GM18502 (cell line): ENCODE results near the gene SV2A.
A peak's percentile ranks its signal among the peaks of the same experiment; 100 is the strongest.
"Not testable (repeated sequence)": the region's sequence is repeated elsewhere in the genome, so short reads cannot be mapped to it uniquely, and the experiment has no call there.

ENCODE experiments used
- ATAC-seq: cut with Tn5 transposase; IDR thresholded peaks from one replicate; pipeline ENCODE4 v1.9.1; 2021; ENCODE audit warnings: mild to moderate bottlenecking; ENCODE audit not compliant: unreplicated experiment, poor library complexity

SV2A gene

DNA sequence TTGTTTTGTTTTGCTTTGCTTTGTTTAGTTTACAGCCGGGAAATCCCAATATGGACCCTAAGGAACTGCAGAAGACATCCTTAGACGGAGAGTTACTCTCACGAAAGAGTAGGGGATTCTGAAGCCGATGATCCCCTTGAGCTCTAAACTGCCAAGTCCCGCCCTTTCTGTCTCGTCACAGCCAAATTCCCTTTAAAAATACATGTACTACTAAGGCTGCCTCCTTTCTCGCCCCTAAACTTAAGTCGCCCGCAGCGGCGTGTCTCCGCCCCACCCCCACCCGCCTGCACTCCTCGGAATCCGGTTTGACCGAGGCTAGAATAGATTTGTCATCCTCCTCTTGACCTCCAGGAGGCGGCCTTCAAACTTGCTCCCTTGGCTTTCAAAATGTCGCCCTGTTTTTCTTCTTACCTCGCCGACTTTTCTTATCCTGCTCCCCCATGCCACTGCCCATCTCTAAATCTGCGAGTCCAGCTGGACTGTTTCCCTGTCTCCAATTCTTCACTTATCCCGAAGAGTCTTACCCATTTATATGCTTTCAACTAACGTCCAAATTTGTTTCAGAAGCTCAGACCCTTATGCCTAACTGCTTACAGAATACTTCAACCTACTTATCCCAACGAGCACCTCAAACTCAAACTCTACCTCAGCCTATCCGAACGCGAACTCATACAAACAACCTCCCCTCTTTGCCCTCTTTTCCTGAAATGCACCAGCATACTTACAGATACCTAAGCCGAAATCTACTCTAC is 29.2 kb downstream of the SV2A start:
- ATAC-seq: peak; percentile 24

DNA sequence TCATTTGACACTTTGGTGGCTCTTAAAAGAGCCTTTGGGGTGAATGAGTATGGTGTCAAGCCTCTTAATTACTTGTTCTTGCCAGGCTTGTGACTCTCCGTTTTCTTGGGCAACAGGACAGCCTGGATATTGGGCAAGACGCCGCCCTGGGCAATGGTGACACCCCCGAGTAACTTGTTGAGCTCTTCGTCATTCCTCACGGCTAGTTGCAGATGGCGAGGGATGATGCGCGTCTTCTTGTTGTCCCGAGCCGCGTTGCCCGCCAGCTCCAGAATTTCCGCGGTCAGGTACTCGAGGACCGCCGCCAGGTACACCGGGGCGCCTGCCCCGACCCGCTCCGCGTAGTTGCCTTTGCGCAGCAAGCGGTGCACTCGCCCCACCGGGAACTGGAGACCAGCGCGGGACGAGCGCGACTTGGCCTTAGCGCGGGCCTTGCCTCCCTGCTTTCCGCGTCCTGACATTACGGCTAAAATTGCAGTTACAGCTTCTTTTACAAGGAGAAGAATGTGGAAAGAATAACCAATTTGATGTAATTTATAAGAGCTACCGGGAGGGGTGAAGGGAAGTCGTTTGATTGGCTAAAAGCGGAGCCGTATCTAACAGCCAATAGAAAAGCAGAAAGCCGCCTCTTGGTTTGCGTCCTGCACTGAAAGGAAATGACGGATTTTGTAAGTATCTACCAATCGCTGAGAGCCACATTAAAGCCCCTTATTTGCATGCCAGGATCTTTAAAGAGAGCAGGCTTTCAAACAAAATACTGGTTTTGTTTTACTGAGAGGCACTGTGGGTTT is 30.0 kb downstream of the SV2A start:
- peak; percentile 48 for ATAC-seq

DNA sequence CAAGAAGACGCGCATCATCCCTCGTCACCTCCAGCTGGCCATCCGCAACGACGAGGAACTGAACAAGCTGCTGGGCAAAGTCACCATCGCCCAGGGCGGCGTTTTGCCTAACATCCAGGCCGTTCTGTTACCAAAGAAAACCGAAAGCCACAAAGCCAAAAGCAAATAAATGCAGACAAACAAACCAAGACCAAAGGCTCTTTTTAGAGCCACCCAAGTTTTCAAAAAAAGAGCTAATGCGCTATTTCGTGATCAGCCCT is 30.5 kb downstream of the SV2A start:
- not testable (repeated sequence) for ATAC-seq

DNA sequence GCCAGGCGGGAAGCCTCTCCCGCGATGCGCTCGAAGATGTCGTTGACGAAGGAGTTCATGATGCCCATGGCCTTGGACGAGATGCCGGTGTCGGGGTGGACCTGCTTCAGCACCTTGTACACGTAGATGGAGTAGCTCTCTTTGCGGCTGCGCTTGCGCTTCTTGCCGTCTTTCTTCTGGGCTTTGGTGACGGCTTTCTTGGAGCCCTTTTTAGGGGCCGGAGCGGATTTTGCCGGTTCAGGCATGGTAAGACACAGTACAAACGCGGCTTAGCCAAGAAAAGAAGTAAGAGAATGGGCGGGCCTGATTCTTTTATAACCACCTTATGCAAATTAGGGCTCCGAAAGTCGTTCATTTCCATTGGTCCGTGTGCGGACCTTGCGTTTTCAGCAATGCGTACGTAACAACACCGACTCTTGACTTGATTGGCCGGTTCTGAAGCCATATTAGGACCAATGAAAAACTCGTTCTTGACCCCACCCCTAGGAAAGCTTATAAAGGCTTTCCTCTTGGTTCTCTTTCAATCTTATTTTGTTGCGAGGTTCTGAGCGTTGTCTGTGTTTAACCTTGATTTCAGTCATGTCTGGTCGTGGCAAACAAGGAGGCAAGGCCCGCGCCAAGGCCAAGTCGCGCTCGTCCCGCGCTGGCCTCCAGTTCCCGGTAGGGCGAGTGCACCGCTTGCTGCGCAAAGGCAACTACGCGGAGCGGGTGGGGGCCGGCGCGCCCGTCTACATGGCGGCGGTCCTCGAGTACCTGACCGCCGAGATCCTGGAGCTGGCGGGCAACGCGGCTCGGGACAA is 31.0 kb downstream of the SV2A start:
- peak; percentile 61 for ATAC-seq

DNA sequence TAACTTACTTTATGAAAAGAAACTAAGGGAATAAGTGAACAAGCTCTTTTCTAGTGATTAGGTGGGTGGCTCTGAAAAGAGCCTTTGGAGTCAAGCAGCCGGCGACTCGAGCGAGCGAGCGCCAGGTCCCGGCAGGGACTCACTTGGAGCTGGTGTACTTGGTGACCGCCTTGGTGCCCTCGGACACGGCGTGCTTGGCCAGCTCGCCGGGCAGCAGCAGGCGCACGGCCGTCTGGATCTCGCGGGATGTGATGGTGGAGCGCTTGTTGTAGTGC is 31.6 kb downstream of the SV2A start:
- not testable (repeated sequence) for ATAC-seq

DNA sequence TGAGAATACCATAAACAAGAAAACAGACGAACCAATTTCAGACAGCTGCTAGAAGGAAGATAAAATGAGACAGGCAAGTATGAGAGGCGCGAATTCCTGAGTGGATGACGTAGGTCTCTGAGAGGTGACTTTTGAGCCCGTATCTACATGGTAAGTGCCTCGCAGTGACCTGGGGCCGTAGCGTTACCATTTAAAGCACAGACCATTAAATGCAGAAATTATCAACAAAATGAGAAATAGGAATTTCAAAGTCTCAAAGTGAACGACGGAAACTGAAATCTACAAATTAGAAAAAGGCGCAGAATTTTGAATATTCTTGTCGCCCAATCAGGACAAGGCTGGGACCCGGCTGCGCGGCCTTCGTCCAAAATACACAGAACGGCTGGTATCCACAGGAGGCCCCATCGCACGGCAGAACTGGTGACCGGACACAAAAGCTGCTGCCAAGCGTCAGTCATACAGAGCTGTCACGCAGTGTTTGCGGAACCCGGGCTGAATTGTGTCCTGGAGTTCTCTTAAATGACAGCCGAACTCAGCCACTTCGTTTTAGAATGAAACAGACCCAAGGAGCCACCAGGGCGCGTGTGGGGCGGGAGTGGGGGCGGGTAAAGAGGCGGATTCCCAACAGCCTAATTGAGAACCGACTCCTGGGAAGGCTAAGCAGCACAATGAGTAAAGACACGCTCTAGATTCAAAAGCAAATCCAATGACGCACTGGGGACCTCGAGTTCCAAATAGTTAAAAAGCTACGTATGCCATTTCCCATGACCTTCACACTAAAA is 32.1 kb downstream of the SV2A start:
- ATAC-seq: no peak

DNA sequence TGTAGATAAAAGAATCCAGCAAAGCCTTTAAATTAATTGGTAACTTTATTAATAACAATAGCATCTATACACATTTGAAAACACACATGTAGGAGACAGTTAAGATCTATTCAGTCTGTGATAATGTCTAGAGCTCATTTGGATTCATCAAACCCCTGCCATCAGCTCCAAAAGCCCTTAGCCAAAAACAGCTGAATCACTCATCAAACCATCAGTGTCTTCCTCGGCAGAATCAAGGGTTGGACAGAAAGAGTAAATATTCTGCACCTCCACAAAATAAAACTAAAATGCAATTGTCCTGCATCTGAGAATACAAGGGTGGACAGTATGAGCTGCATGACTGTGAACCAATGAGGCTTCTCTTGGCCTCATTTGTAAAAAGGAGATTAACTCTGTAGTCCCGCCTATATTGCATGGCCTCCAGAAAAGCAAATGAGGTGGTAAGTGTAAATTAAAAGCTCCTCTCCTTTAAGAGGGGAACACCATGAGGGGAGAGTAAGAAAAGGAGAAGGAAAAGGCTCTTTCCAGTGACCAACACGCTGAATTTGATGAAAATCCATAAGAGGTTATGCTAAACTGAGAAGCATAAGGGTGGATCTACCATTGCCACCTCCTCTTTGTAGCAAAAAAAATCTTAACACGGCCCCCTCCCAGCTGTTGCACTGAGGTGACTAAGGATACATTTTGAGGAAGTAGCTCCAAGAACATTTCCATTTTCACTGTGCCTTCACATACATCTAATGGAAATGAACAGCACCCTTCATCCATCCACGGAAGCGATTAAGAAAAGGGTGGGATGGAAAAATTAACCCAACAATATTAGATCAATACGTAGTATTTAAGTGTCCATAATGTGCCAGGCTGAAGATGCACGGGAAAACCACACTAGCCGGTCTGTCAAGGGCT is 33.0 kb downstream of the SV2A start:
- ATAC-seq: no peak

DNA sequence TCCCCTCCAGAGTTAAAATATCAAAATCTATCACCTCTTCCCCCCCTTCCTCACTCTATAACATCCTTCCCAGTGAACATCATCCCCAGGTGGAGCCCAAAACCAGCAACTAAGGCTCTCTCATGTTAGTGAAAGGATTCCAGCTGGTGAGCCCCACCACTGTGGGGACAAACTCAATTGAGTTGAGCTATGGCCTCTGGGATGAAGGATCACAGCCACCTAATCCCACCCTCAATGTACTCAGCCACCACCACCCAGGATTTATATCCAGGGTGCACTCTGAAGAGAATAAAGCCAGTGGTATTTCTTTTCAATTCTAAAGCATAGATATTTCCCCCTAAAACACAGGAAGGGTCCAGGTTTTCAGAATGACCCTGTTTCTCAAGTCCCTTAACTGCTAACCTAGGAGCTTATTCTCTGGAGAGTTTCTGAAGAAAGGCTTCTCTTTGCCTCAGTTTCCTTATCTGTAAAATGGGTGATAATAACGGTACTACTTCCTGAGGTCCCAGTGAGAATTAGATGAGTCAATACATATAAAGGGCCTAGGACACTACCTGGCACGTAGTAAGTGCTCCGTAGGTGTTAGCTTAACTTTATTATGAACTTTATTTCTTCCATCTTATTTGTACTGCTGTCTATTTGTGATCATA is 33.9 kb downstream of the SV2A start:
- no peak for ATAC-seq

DNA sequence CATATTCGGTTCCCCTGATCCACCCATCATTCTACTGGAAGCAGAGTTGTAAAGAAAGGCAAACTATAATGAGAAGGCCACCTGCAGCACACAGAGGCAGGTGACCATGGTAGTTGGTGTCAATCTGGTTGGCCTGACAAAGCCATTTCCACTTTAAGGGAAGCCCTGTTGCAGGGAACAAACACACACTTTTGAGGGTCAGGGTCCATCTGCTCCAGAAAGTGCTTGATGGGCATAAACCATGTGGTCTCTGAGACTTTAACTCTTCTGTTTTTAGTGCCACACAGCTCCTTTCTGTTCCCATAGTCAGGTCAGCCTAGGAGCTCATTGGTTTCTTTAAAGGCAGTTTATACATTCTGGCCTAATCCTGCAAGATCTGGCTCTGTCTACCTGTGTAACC is 35.8 kb downstream of the SV2A start:
- no peak for ATAC-seq

DNA sequence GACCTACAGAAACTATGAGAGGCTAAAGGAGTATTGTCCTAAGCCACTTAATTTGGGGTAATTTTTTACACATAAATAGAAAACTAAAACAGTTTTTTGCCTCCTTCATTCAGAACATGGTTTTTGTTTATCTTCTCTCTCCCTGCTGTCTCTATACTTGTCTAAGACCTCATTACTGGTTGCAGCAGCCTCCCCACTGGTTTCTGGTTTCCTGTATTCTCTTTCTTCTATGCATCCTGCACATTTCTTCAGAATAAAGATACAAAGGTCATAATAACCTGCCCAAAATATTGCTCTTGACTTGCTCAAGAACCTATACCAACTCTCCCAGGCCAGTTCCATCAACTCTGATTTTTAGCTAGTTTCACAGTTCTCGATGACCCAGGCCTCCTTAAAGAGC is 38.1 kb downstream of the SV2A start:
- ATAC-seq: no peak

DNA sequence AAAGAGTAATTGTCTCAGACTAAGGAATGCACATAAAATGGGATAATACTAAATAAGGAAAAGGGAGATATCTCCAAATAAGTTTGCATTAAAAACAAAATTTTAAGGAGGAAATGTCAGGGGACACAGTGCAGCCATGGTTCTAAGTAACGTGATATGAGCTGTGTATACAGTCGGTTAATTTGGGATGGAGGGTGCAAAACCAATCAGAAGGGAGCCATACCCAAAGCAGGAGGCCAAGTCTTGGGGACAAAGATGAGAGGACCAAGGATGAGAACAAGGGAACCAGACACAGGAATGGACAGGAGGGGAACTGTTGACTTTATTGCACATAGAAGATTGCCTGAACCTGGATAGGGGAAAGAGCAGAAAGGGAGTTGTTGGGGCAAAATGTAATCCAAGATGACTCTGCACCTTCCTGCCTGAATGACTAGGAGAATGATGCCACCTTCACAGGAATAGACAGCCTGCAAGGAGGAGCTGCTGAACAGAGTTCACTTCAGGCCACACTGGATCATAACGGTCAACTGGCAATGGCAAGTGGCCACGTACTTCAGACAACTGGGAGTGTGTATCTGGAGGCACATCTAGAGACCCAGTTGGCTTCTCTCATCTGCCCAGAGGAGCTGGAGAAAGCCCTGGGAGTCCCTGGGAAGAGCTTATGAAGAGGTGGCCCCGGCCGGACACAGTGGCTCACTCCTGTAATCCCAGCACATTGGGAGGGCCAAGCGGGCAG is 40.3 kb downstream of the SV2A start:
- ATAC-seq: no peak

DNA sequence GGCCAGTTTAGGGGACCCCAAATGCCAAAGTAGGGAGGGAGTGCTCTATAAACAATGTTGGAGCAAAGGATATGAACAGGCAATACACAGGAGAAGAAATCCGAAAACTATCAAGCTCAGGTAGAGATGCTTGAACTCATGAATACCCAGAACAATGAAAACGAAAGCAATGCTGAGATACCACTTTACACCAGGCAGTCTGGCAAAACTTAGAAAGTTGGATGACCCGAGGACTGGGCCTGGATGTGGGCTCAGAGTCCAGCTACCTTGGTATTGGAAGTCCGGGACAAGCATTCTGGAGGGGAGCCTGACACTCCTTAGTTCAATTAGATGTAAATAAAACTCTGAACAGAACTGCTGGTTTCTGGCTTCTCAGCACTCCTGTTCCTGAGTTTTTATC is 44.6 kb downstream of the SV2A start:
- ATAC-seq: not testable (repeated sequence)

DNA sequence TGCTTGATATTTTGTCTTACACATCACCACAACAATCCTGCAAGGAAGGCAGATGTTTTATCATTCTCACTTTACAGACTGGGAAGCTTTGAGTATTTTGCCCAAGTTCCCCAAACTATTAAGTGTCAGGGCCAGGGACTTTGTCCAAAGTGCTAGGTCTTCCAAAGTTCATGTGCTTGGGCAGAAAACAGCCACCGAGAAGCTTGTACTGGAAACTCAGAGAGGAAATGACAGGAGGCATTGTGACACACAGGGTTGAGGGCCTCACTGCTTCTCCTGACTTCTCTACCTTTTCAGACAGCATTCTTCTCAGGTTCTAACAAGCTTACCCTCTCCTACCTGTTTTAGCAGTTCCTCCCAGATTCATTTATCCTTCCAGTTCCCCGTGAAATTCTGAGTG is 50.8 kb downstream of the SV2A start:
- not testable (repeated sequence) for ATAC-seq

DNA sequence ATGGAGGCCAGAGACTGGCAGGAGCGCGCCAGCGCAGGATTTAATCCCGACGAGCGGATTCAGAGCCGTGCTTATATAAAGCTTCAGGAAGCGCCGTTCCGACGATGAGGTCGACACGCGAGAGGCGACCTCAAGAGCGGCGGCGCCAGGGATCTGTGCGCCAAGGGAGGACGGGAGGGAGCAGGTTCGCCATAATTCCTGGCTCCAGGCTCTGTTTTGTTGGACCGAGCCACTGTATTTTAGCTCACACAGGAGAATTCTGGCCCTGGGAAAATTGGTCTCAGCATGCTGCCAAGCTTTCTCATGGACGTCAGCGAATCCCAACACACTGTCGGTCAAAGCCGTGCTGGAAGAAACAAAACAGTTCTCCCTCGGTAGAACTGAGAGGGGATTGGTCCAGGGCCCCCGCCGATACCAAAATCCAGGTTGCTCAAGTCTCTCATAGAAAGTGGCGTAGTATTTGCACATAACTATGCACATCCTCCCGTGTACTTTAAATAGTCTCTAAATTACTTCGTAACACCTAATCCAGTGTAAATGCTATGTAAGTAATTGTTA is 56.1 kb downstream of the SV2A start:
- peak; percentile 26 for ATAC-seq

DNA sequence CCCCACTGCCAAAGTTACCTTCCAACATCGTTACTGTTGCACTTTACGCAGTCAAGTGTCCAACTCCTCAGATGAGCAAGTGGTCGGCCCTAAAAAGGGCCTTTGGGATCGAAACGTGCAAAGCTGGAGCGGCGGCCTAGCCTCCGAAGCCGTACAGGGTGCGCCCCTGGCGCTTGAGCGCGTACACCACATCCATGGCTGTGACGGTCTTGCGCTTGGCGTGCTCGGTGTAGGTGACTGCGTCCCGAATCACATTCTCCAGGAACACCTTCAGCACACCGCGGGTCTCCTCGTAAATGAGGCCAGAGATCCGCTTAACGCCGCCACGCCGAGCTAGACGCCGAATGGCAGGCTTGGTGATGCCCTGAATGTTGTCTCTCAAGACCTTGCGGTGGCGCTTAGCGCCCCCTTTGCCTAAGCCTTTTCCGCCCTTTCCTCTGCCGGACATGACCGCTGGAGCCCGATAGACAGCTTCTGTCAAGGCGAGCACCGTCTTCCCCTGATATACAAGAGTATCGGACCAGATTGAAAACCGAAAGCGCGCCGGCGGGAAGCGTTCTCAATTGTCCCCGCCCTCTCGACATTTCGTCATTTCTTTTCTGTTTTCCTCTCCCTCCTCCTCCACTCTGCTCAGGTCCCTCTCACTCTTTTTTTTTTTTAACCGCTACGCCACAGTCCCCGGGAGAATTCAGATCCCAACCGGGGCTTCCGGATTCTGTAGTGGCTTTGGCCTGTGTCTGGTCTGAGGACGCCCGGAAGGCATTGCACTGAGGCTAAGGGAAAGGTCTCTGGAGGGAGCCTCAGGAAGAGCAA is 56.8 kb downstream of the SV2A start:
- ATAC-seq: peak; percentile 66

DNA sequence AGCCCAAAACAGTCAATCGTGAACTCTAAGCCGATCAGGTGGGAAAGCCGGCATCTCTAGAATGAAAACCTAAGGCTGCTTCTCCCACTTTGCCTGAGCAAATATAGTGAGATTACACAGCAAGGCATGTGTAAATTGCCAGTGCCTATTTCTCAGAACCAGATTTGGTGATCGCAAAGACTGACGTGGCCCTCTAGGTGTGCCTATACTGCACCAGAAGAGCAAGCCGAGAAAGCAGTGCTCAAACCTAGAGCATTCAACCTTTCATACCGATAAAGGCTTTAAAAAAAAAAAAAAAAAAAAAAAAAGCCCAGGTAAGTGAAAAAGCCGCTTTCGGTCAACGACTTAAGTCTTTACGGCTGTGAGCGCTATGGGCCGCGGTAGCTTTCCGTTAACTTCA is 57.4 kb downstream of the SV2A start:
- not testable (repeated sequence) for ATAC-seq
